K562 (cell line): Measurements from ENCODE around the gene MCEMP1. TPM values are rescaled to one million over a fixed set of nuclear protein-coding genes. Genes with fewer than 3 reads are reported as not detected.
A peak's percentile ranks its signal among the peaks of the same experiment; 100 is the strongest.

Experiments used
- CCNT2 ChIP-seq: IDR thresholded peaks from 2 replicates; pipeline ENCODE4 v1.6.1; 2011; ENCODE audit warnings: borderline replicate concordance, low read depth, mild to moderate bottlenecking, moderate library complexity, mixed read lengths, low read length; ENCODE audit not compliant: insufficient read length; ENCODE audit errors: extremely low read depth
- CEBPG ChIP-seq, 3 experiments: fragments of 200-800 bp in 1 of 3; sonication (Bioruptor generic) in 1 of 3; sonication (generic) in 1 of 3; formaldehyde crosslinking in 1 of 3; IDR thresholded peaks in 2 of 3; conservative IDR thresholded peaks in 1 of 3; 2 replicates each; pipeline versions ENCODE4 v1.6.1 to v1.8.0; 2016 to 2022; ENCODE audit warnings: missing compliant biosample characterization in 2 of 3, missing genetic modification characterization in 2 of 3, mild to moderate bottlenecking in 1 of 3, missing genetic modification reagents in 1 of 3
- CREM ChIP-seq: IDR thresholded peaks from 2 replicates; pipeline ENCODE4 v1.6.1; 2014; ENCODE audit warnings: antibody characterized with exemption, low read depth
- CXXC5 ChIP-seq: fragments of 250-450 bp; sonication (Bioruptor Pico); IDR thresholded peaks from 2 replicates; pipeline ENCODE4 v1.8.0; 2022; ENCODE audit warnings: inconsistent platforms, mild to moderate bottlenecking, moderate library complexity
- DDX20 ChIP-seq: fragments of 450-650 bp; IDR thresholded peaks from 2 replicates; pipeline ENCODE4 v1.6.1; 2016; ENCODE audit warnings: missing genetic modification characterization, low read depth, mild to moderate bottlenecking, missing compliant biosample characterization, moderate library complexity
- ELF4 ChIP-seq: fragments of 450-650 bp; formaldehyde crosslinking; IDR thresholded peaks from 2 replicates; pipeline ENCODE4 v1.4.0; 2022; ENCODE audit warnings: missing genetic modification characterization
- HOMEZ ChIP-seq: fragments of 250-450 bp; sonication (Bioruptor Pico); IDR thresholded peaks from 2 replicates; pipeline ENCODE4 v1.4.0; 2020; ENCODE audit warnings: mild to moderate bottlenecking, moderate library complexity
- KLF13 ChIP-seq: fragments of 450-650 bp; IDR thresholded peaks from 2 replicates; pipeline ENCODE4 v1.6.1; 2016; ENCODE audit warnings: missing genetic modification characterization, low read depth, mild to moderate bottlenecking, missing compliant biosample characterization, moderate library complexity, borderline replicate concordance
- NCOR1 ChIP-seq: fragments of 450-650 bp; IDR thresholded peaks from 2 replicates; pipeline ENCODE4 v1.6.1; 2016; ENCODE audit warnings: mild to moderate bottlenecking, moderate library complexity
- NR2C1 ChIP-seq, 2 experiments: fragments of 450-650 bp; IDR thresholded peaks; 2 replicates each; pipeline ENCODE4 v1.6.1; 2017; ENCODE audit warnings: mild to moderate bottlenecking in 2 of 2, antibody characterized with exemption in 1 of 2, inconsistent platforms in 1 of 2, missing compliant biosample characterization in 1 of 2, missing genetic modification characterization in 1 of 2
- NR2C2 ChIP-seq, 2 experiments: fragments of 200-800 bp in 1 of 2; sonication (Bioruptor generic) in 1 of 2; sonication (generic) in 1 of 2; formaldehyde crosslinking in 1 of 2; IDR thresholded peaks; 2 replicates each; pipeline versions ENCODE4 v1.6.1 to v1.8.0; 2016 to 2022; ENCODE audit warnings: mild to moderate bottlenecking in 1 of 2, missing compliant biosample characterization in 1 of 2, missing genetic modification characterization in 1 of 2, missing genetic modification reagents in 1 of 2
- PCBP2 ChIP-seq: fragments of 200-400 bp; formaldehyde crosslinking; IDR thresholded peaks from 2 replicates; pipeline ENCODE4 v1.6.1; 2018; ENCODE audit warnings: low read length, low read depth, mild to moderate bottlenecking, moderate library complexity; ENCODE audit not compliant: poor library complexity, severe bottlenecking
- PTBP1 ChIP-seq: fragments of 200-400 bp; formaldehyde crosslinking; IDR thresholded peaks from 2 replicates; pipeline ENCODE4 v1.6.1; 2017; ENCODE audit warnings: low read depth, low read length
- RAD21 ChIP-seq, 2 experiments: fragments of 250-450 bp in 1 of 2; fragments of 450-650 bp in 1 of 2; sonication (Bioruptor Pico) in 1 of 2; formaldehyde crosslinking in 1 of 2; IDR thresholded peaks in 1 of 2; conservative IDR thresholded peaks in 1 of 2; 2 replicates each; pipeline versions ENCODE4 v1.4.0 to v1.8.0; 2020 to 2022; ENCODE audit warnings: mild to moderate bottlenecking in 2 of 2, moderate library complexity in 1 of 2
- RNF2 ChIP-seq: sonication (generic); IDR thresholded peaks from 2 replicates; pipeline ENCODE4 v1.6.1; 2016
- SLC30A9 ChIP-seq: fragments of 250-450 bp; sonication (Bioruptor Pico); IDR thresholded peaks from 2 replicates; pipeline ENCODE4 v1.8.0; 2022; ENCODE audit warnings: mild to moderate bottlenecking, moderate library complexity
- SMARCA5 ChIP-seq: fragments of 450-650 bp; IDR thresholded peaks from 2 replicates; pipeline ENCODE4 v1.6.1; 2016
- SNAPC5 ChIP-seq: fragments of 250-450 bp; sonication (Bioruptor Pico); IDR thresholded peaks from 2 replicates; pipeline ENCODE4 v1.8.0; 2021; ENCODE audit warnings: moderate library complexity, mild to moderate bottlenecking, inconsistent platforms
- SOX6 ChIP-seq: fragments of 450-650 bp; IDR thresholded peaks from 2 replicates; pipeline ENCODE4 v1.6.1; 2014; ENCODE audit warnings: mild to moderate bottlenecking
- SPI1 ChIP-seq: IDR thresholded peaks from 2 replicates; pipeline ENCODE4 v1.6.1; 2011; ENCODE audit warnings: low read depth, low read length, control low read depth, borderline replicate concordance
- SUPT5H ChIP-seq: fragments of 450-650 bp; IDR thresholded peaks from 2 replicates; pipeline ENCODE4 v1.6.1; 2016
- ZBTB7A ChIP-seq: IDR thresholded peaks from 2 replicates; pipeline ENCODE4 v1.6.1; 2011; ENCODE audit warnings: low read depth, mild to moderate bottlenecking, low read length, moderate library complexity, borderline replicate concordance; ENCODE audit not compliant: control insufficient read depth
- ZNF12 ChIP-seq: sonication (generic); formaldehyde crosslinking; IDR thresholded peaks from 2 replicates; pipeline ENCODE4 v1.4.0; 2020; ENCODE audit warnings: mild to moderate bottlenecking, missing genetic modification reagents
- ZNF174 ChIP-seq: fragments of 250-450 bp; sonication (Bioruptor Pico); IDR thresholded peaks from 2 replicates; pipeline ENCODE4 v1.4.0; 2020; ENCODE audit warnings: mild to moderate bottlenecking
- ZNF551 ChIP-seq: fragments of 250-450 bp; sonication (Bioruptor Pico); IDR thresholded peaks from 2 replicates; pipeline ENCODE4 v1.5.0; 2021; ENCODE audit warnings: mild to moderate bottlenecking, moderate library complexity
- ZNF778 ChIP-seq: fragments of 450-650 bp; formaldehyde crosslinking; IDR thresholded peaks from 2 replicates; pipeline ENCODE4 v1.4.0; 2020; ENCODE audit warnings: mild to moderate bottlenecking, moderate library complexity
- polyA plus RNA-seq, 8 experiments: library from polyadenylated mRNA; depleted of rRNA in 4 of 8; stranded (reverse) in 5 of 8; unstranded in 3 of 8; fragments of >200 nt; fragmentation: Nextera tagmentation in 2 of 8; fragmentation: Illumina TruSeq in 1 of 8; extraction: Ambion mirVana in 2 of 8; extraction: Trizol in 1 of 8; gene quantifications; 2 replicates each; pipeline versions ENCODE4 v1.2.1 to v1.2.3, GENCODE V29; 2011 to 2014; ENCODE audit warnings: inconsistent platforms in 1 of 8, missing spikeins in 1 of 8
- total RNA-seq, 7 experiments: library from RNA; depleted of rRNA in 6 of 7; stranded (reverse); fragments of >200 nt in 6 of 7; fragmentation: Illumina TruSeq in 2 of 7; extraction: Trizol in 2 of 7; gene quantifications; 2 replicates each; pipeline versions ENCODE4 v1.2.1 to v1.2.3, GENCODE V29; 2011 to 2021; ENCODE audit warnings: low replicate concordance in 1 of 7
- TF ChIP-seq, protein P1 (sequence below): sonication (generic); formaldehyde crosslinking; IDR thresholded peaks from 2 replicates; pipeline ENCODE4 v1.8.0; 2022; ENCODE audit warnings: missing genetic modification reagents, mild to moderate bottlenecking, moderate library complexity, borderline replicate concordance

Gene MCEMP1
- total and polyA plus RNA-seq, 9 of the 15 experiments (the other 6 are each of a cell fraction or from before 2014, with no cell fraction given): 0.11 to 1.8 (median 0.51) TPM

DNA sequence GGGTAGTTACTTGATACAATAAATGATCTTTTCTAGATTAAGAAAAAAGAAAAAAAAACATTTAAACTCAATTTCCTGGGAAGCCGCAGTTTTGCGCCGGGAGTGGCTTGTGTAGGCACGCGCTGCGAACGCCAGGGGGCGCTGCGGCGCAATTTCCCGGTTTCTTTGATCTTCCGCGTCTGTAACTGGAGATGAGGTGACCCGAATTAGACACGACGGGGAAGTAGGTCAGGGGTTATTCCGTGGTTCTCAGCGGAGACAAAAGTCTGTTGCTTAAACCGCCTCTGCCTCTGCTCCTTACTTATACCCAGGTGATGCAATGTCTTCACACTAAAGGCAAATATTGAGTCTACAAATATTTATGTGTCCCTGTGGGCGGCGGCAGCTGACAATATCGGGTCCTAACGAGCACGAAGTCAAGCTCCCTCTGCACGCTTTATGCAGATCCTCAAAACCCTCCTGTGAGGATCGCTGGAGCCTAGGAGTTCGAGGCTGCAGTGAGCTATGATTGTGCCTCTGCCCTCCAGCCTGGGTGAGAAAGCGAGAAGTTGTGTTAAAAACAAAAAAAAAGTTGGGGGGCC is 24.7 kb upstream of the MCEMP1 start (continued):
- TF ChIP-seq RNF2 (peak; percentile 48; the same call in 1 of the 2 replicates), RAD21 (CRISPR knock-in tag; conservative IDR thresholded peaks at IDR 0.05 in 1 of 2, IDR thresholded peaks at IDR 0.05 in 1 of 2) (peak; percentile 71 to 79), NR2C1 (IDR thresholded peaks at IDR 0.05) (peak; percentile 89), NR2C1 (tag; IDR thresholded peaks at IDR 0.05) (peak; percentile 94), NR2C2 (CRISPR knock-in tag; IDR thresholded peaks at IDR 0.05) (peak; percentile 81), NR2C2 (tag; IDR thresholded peaks at IDR 0.05) (peak; percentile 95), ZNF778 (CRISPR knock-in tag) (no peak), PTBP1 (no peak), SUPT5H (no peak), CEBPG (CRISPR knock-in tag; IDR thresholded peaks at IDR 0.05) (peak; percentile 98), CEBPG (tag; conservative IDR thresholded peaks at IDR 0.05 in 1 of 2, IDR thresholded peaks at IDR 0.05 in 1 of 2) (peak; percentile 96 to 99), CCNT2 (no peak), ZNF12 (CRISPR knock-in tag) (peak; percentile 89; the same call in 1 of the 2 replicates), ZNF174 (CRISPR knock-in tag) (no peak), HOMEZ (CRISPR knock-in tag) (no peak), SLC30A9 (CRISPR knock-in tag) (no peak), CREM (peak; percentile 83), ZNF551 (CRISPR knock-in tag) (no peak), PCBP2 (no peak), DDX20 (tag) (no peak), KLF13 (no peak), ELF4 (CRISPR knock-in tag) (no peak), SNAPC5 (no peak), SOX6 (peak; percentile 73), ZBTB7A (peak; percentile 38; the same call in 1 of the 2 replicates), SPI1 (no peak), NCOR1 (peak; percentile 79), CXXC5 (CRISPR knock-in tag) (peak; percentile 92), SMARCA5 (no peak)
- TF ChIP-seq, protein P1, sequence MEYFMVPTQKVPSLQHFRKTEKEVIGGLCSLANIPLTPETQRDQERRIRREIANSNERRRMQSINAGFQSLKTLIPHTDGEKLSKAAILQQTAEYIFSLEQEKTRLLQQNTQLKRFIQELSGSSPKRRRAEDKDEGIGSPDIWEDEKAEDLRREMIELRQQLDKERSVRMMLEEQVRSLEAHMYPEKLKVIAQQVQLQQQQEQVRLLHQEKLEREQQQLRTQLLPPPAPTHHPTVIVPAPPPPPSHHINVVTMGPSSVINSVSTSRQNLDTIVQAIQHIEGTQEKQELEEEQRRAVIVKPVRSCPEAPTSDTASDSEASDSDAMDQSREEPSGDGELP (CRISPR knock-in tag): peak; percentile 65; the same call in 1 of the 2 replicates
